Fibroblast of lung (primary cell): ENCODE measurements around the gene FOXO4. TPM values are rescaled to one million over a fixed set of nuclear protein-coding genes. Genes with fewer than 3 reads are reported as not detected.

Source experiments
- DNase-seq, 2 donors: peaks; one replicate each; pipeline versions ENCODE4 v3.0.0 to v3.0.0-alpha.2; 2010; ENCODE audit warnings: low read depth in 2 of 2
- H2AFZ ChIP-seq: 2 replicates; pipeline ENCODE4 v1.5.1; 2012; ENCODE audit warnings: low read length, control low read depth, inconsistent platforms
- H3K27ac ChIP-seq: 2 replicates; pipeline ENCODE4 v1.5.1; 2011; ENCODE audit warnings: low read length, control low read depth; ENCODE audit not compliant: insufficient read depth
- H3K27me3 ChIP-seq: 2 replicates; pipeline ENCODE4 v1.5.1; 2011; ENCODE audit warnings: mild to moderate bottlenecking, low read length; ENCODE audit not compliant: control insufficient read depth, insufficient read depth
- H3K36me3 ChIP-seq: 2 replicates; pipeline ENCODE4 v1.5.1; 2011; ENCODE audit warnings: low read length; ENCODE audit not compliant: control insufficient read depth, insufficient read depth
- H3K4me1 ChIP-seq: 2 replicates; pipeline ENCODE4 v1.5.1; 2011; ENCODE audit warnings: low read length; ENCODE audit not compliant: control insufficient read depth, insufficient read depth; ENCODE audit errors: extremely low read depth
- H3K4me2 ChIP-seq: 2 replicates; pipeline ENCODE4 v1.5.1; 2011; ENCODE audit warnings: low read length, control low read depth; ENCODE audit not compliant: insufficient read depth; ENCODE audit errors: extremely low read depth
- H3K4me3 ChIP-seq, 4 experiments: fragments of 200-600 bp in 1 of 4; sonication (generic) in 1 of 4; replicated peaks in 1 of 4; 2 replicates each; pipeline ENCODE4 v1.5.1; 2011 to 2016; ENCODE audit warnings: low read length in 4 of 4, low read depth in 3 of 4, mild to moderate bottlenecking in 3 of 4, control low read depth in 2 of 4, inconsistent platforms in 1 of 4, mixed read lengths in 1 of 4; ENCODE audit not compliant: insufficient read depth in 1 of 4; ENCODE audit errors: control extremely low read depth in 1 of 4
- H3K79me2 ChIP-seq: 2 replicates; pipeline ENCODE4 v1.5.1; 2012; ENCODE audit warnings: mild to moderate bottlenecking, low read length, inconsistent platforms; ENCODE audit not compliant: control insufficient read depth, insufficient read depth
- H3K9ac ChIP-seq: 2 replicates; pipeline ENCODE4 v1.5.1; 2011; ENCODE audit warnings: mild to moderate bottlenecking, low read length, control low read depth; ENCODE audit not compliant: insufficient read depth
- H3K9me3 ChIP-seq: 2 replicates; pipeline ENCODE4 v1.5.1; 2012; ENCODE audit warnings: low read depth, low read length; ENCODE audit not compliant: control insufficient read depth, insufficient read depth
- H4K20me1 ChIP-seq: 2 replicates; pipeline ENCODE4 v1.5.1; 2011; ENCODE audit warnings: low read length; ENCODE audit not compliant: control insufficient read depth, insufficient read depth; ENCODE audit errors: extremely low read depth
- CTCF ChIP-seq, 2 donors: IDR thresholded peaks in 1 of 2; conservative IDR thresholded peaks in 1 of 2; 1 replicate in 1 of 2; 2 replicates in 1 of 2; pipeline ENCODE4 v1.5.1; 2011 to 2012; ENCODE audit warnings: low read length in 2 of 2, control low read depth in 1 of 2, inconsistent platforms in 1 of 2, low read depth in 1 of 2, mild to moderate bottlenecking in 1 of 2
- EZH2 ChIP-seq: IDR thresholded peaks from 2 replicates; pipeline ENCODE4 v1.5.1; 2012; ENCODE audit warnings: low read length, control low read depth, mild to moderate bottlenecking; ENCODE audit errors: missing control alignments
- polyA plus RNA-seq, 2 donors: library from polyadenylated mRNA; depleted of rRNA in 1 of 2; stranded (reverse) in 1 of 2; unstranded in 1 of 2; fragments of >200 nt; gene quantifications; 2 replicates each; pipeline ENCODE4 v1.2.1, GENCODE V29; 2011 to 2012; ENCODE audit warnings: missing spikeins in 1 of 2
- total RNA-seq: library from RNA; depleted of rRNA; stranded (reverse); fragments of >200 nt; gene quantifications from 2 replicates; pipeline ENCODE4 v1.2.1, GENCODE V29; 2014

The FOXO4 gene
- total and polyA plus RNA-seq, 2 donors (not counting 1 experiment from before 2014, with no cell fraction given), result 2.3 to 7.4 TPM

GRCh38 chrX:71068044-71068918 is 27.4 kb upstream of the FOXO4 start, which contains the start of gene SNX12:
SNX12 (minus strand) TSS chrX:71068334; CDS start chrX:71068306, 28 bp downstream.
- Histone ChIP-seq H3K27me3 (no peaks in the 10 kb centered on the region), H3K4me2 (peak within 1 kb of the TSS; percentile 62), H3K9me3 (no peaks in the 10 kb centered on the region), H3K4me3 (peak within 1 kb of the TSS; percentile 63 to 86 (median 75)), H4K20me1 (no peaks in the 10 kb centered on the region), H3K9ac (peak within 1 kb of the TSS; percentile 67), H3K36me3 (no peaks in the 10 kb centered on the region), H2AFZ (peak within 1 kb of the TSS; percentile 65), H3K4me1 (no peaks in the 10 kb centered on the region), H3K27ac (peak within 1 kb of the TSS; percentile 82), H3K79me2 (peaks cover 26% of the 10 kb centered on the region)
- TF ChIP-seq EZH2 (no peak), CTCF (conservative IDR thresholded peaks at IDR 0.05 in 1 of 2, IDR thresholded peaks at IDR 0.05 in 1 of 2; ENCODE audit: low read depth in 1 of 2, low read length in 2 of 2) (no peak)
- DNase-seq, result peak; percentile 95 to 96

- Histone ChIP-seq H3K9me3 (no peaks in the 10 kb centered on the region), H3K27ac (no peak overlapping the region), H3K27me3 (no peaks in the 10 kb centered on the region), H2AFZ (no peak overlapping the region), H3K4me1 (no peaks in the 10 kb centered on the region), H3K4me3 (no peak overlapping the region), H4K20me1 (no peaks in the 10 kb centered on the region), H3K36me3 (no peaks in the 10 kb centered on the region), H3K79me2 (peaks cover 19% of the 10 kb centered on the region), H3K4me2 (no peak overlapping the region), H3K9ac (no peak overlapping the region)
- no peak for DNase-seq
- TF ChIP-seq CTCF (conservative IDR thresholded peaks at IDR 0.05 in 1 of 2, IDR thresholded peaks at IDR 0.05 in 1 of 2; ENCODE audit: low read depth in 1 of 2, low read length in 2 of 2) (no peak), EZH2 (no peak)
Measured at GRCh38 chrX:71070531-71070930, 25.1 kb upstream of the FOXO4 start.

- peak; percentile 28 to 50 for DNase-seq
- TF ChIP-seq EZH2 (no peak), CTCF (conservative IDR thresholded peaks at IDR 0.05 in 1 of 2, IDR thresholded peaks at IDR 0.05 in 1 of 2; ENCODE audit: low read depth in 1 of 2, low read length in 2 of 2) (no peak)
- H3K27me3 ChIP-seq, result no peaks in the 10 kb centered on the region
- H3K9me3 ChIP-seq, result no peaks in the 10 kb centered on the region
- H3K36me3 ChIP-seq, result no peaks in the 10 kb centered on the region
- no peaks in the 10 kb centered on the region for H4K20me1 ChIP-seq
- H3K9ac ChIP-seq, result no peak overlapping the region
- no peak overlapping the region for H3K4me2 ChIP-seq
- no peaks in the 10 kb centered on the region for H3K79me2 ChIP-seq
- no peaks in the 10 kb centered on the region for H3K4me1 ChIP-seq
- no peak overlapping the region for H2AFZ ChIP-seq
- H3K4me3 ChIP-seq, result no peak overlapping the region
- no peak overlapping the region for H3K27ac ChIP-seq
Measured at GRCh38 chrX:71081330-71082123, 14.1 kb upstream of the FOXO4 start.
